ENCODE measurements around the gene MRPS16. TPM values are rescaled to one million over a fixed set of nuclear protein-coding genes. Genes with fewer than 3 reads are reported as not detected.

The MRPS16 gene
- total RNA-seq: 100 to 1,000 TPM; 104 to 129 (median 119) TPM
- 100 to 1,000 TPM in 2 of 3 donors, 10 to 100 TPM in 1; 82.2 to 132 (median 128) TPM for polyA plus RNA-seq
- long read RNA-seq, donor 1, transcript MRPS16-202 (3 exons, 2,634 nt): major isoform, 111 of 145 reads
- long read RNA-seq, donor 1, partial matches to known transcripts: 12 of 145 reads
- long read RNA-seq, donor 1, other reads (novel, unspliced or antisense): 21 of 145 reads
- long read RNA-seq, donor 2, transcript MRPS16-202 (3 exons, 2,634 nt): major isoform, 197 of 224 reads
- long read RNA-seq, donor 2, partial matches to known transcripts: 11 of 224 reads
- long read RNA-seq, donor 2, other reads (novel, unspliced or antisense): 15 of 224 reads

- Histone ChIP-seq H3K27me3 (ENCODE audit: insufficient read depth in 3 of 3, low read length in 2 of 3) (no peaks in the 10 kb centered on the region), H3K4me1 (peaks cover 34% of the 10 kb centered on the region), H3K9me3 (no peaks in the 10 kb centered on the region), H3K4me3 (peak within 1 kb of the TSS; percentile 79), H3K36me3 (ENCODE audit: insufficient read depth in 1 of 2, low read depth in 1 of 2) (peaks cover 0 to 28% of the 10 kb centered on the region in 2 donors), H3K27ac (peak within 1 kb of the TSS; percentile 95)
- no peak for TF ChIP-seq CTCF (IDR thresholded peaks at IDR 0.05)
- intact Hi-C loops (cut with DNase I): no loop called here
- 0 to 1% (median 1%) methylated on average over 51 of the region's 51 CpGs for WGBS, 3 donors
- peak; percentile 98 to 99 (median 98) for ATAC-seq
- peak; percentile 93 to 95 for DNase-seq
Measured at GRCh38 chr10:73252445-73253224, at the start of gene MRPS16. TSS of gene MRPS16 (minus strand) at chr10:73252644. CDS start at chr10:73252482, 162 bp downstream.

DNA sequence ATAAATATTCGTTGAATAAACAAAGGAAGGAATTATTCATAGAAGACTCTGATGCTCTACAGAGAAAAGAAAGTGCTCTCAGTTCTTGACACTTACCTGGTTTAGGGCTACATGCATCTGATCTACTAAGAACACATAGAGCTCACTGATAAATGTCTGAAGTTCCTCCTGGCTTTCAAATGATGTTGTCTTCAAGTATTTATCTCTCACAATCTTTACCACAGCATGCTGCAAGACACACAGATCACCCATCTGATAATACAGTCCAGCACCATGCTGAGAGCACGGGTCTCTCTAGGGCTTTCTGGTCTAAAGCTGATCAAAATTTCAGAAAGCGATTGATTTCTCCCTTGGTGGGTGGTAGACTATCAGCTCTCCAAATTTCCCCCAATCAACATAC, 44.5 kb upstream of the MRPS16 start:
- Histone ChIP-seq H3K27me3 (ENCODE audit: insufficient read depth in 3 of 3, low read length in 2 of 3) (no peaks in the 10 kb centered on the region), H3K36me3 (ENCODE audit: insufficient read depth in 1 of 2, low read depth in 1 of 2) (peaks cover 0 to 4% of the 10 kb centered on the region in 2 donors), H3K4me1 (no peaks in the 10 kb centered on the region), H3K9me3 (no peaks in the 10 kb centered on the region), H3K4me3 (no peak overlapping the region), H3K27ac (no peak overlapping the region)
- 76 to 88% (median 83%) methylated on average over 3 of the region's 3 CpGs for WGBS, 3 donors
- intact Hi-C loops (cut with DNase I): no loop called here
- no peak for DNase-seq
- no peak for TF ChIP-seq CTCF (IDR thresholded peaks at IDR 0.05)
- ATAC-seq: no peak

- intact Hi-C loops (cut with DNase I): no loop called here
- no peaks in the 10 kb centered on the region for H3K9me3 ChIP-seq
- no peak overlapping the region for H3K4me3 ChIP-seq
- peaks cover 0 to 16% of the 10 kb centered on the region in 2 donors for H3K36me3 ChIP-seq (ENCODE audit: insufficient read depth in 1 of 2, low read depth in 1 of 2)
- TF ChIP-seq CTCF (IDR thresholded peaks at IDR 0.05): no peak
- 50 to 76% (median 55%) methylated on average over 3 of the region's 3 CpGs for WGBS, 3 donors
- H3K27me3 ChIP-seq (ENCODE audit: insufficient read depth in 3 of 3, low read length in 2 of 3): no peaks in the 10 kb centered on the region
- DNase-seq (no peak), ATAC-seq (no peak)
- no peaks in the 10 kb centered on the region for H3K4me1 ChIP-seq
- no peak overlapping the region for H3K27ac ChIP-seq
Measured at GRCh38 chr10:73293461-73293860, 41.0 kb upstream of the MRPS16 start.

DNA sequence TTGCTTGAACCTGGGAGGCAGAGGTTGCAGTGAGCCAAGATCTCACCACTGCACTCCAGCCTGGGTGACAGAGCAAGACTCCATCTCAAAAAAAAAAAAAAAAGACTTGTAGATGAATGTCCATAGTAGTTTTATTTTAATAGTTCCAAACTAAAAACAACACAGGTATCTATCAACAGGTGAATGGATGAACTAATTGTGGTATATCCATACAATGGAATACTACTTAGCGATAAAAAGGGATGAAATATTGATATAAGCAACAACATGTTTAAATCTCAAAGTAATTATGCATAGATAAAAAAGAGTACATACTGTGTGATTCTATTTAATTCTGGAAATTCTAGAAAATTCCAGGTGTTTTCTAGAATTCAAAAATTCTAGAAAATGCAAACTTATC, 37.5 kb upstream of the MRPS16 start:
- no peak for DNase-seq
- Histone ChIP-seq H3K9me3 (no peaks in the 10 kb centered on the region), H3K27ac (no peak overlapping the region), H3K27me3 (ENCODE audit: insufficient read depth in 3 of 3, low read length in 2 of 3) (no peaks in the 10 kb centered on the region), H3K4me3 (no peak overlapping the region), H3K4me1 (no peaks in the 10 kb centered on the region), H3K36me3 (ENCODE audit: insufficient read depth in 1 of 2, low read depth in 1 of 2) (peaks cover 0 to 13% of the 10 kb centered on the region in 2 donors)
- intact Hi-C loops (cut with DNase I): no loop called here
- no peak for ATAC-seq
- 97 to 100% (median 97%) methylated on average over 1 of the region's 1 CpG for WGBS, 3 donors
- TF ChIP-seq CTCF (IDR thresholded peaks at IDR 0.05): no peak

All from psoas muscle (tissue), 8 donors.